HK-2 (cell line): ENCODE data around the gene PCDHA4.

ENCODE experiments used
- DNase-seq: peaks from one replicate; pipeline ENCODE4 v3.0.0-alpha.2; 2018; ENCODE audit not compliant: unreplicated experiment

Gene PCDHA4

GRCh38 chr5:140855772-140856674 is 49.2 kb downstream of the PCDHA4 start, which contains the start of gene PCDHA10:
Gene PCDHA10, plus strand, starts transcription at chr5:140855897. Its CDS starts 152 bp downstream, at chr5:140856049.
- DNase-seq: no peak

- DNase-seq: no peak
These were observed 50.5 kb downstream of the PCDHA4 start for GRCh38 chr5:140857177-140857986.

- DNase-seq: no peak
These were observed 51.0 kb downstream of the PCDHA4 start for GRCh38 chr5:140857987-140858240.

- DNase-seq: no peak
These were observed 55.8 kb downstream of the PCDHA4 start for GRCh38 chr5:140862441-140863295.
